ENCODE results near the gene JMJD6.
A peak's percentile ranks its signal among the peaks of the same experiment; 100 is the strongest.
"Not testable (repeated sequence)": the region's sequence is repeated elsewhere in the genome, so short reads cannot be mapped to it uniquely, and the experiment has no call there.

The JMJD6 gene

DNA sequence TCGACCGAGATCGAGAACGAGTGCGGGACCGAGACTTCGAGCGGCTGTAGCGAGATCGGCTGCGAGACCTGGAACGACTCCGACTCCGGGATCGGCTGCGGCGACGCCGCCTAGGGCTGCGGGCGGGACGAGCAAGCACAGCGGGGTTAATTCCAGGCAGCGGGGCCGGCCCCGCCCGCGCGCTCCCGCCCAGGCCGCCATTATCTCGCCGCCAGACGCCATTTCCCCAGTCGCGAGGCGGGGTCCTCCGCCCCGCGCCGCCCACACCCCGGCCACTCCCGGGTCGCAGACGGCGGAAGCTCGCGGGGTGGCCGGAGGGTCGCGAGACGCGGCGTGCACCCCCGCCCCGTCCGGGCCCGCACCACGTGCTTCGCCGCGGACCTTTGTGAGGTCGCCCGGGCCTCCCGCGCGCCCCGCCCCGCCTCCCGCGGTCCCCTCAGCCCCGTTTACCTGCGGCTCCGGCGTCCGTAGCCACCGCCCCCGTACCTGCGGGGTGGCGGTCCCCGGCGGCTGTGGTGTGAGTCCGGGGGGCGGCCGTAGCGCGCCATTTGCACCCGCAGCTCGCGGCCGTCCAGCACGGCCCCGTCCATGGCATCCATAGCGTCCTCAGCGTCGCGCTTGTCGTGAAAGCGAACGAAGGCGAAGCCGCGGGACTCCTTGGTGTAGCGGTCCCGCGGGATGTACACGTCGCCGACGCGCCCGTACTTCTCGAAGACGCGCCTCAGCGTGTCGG, 10.1 kb upstream of the JMJD6 start:
- peak; percentile 69 for DNase-seq

GRCh38 chr17:76735586-76736348, 9.4 kb upstream of the JMJD6 start:
- no peak for DNase-seq

DNA sequence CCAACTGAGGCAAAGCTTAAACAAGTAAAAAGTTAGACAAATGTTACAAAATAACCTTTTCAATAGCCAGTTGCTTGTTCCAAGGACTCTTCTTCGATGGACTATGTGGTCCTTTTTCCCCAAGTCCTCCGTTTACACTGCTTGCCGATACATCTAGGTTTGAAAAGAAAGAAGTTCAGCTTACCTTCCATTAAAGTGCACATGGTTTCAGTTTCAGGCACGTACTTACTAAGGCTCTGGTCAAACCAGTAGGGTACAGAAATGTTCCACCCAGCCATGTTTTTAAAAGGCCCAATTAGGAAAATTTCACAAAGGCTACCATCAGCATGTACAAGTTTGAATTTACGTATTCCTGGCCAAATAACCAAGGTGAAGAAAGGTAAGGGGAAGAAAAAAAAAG, 8.6 kb upstream of the JMJD6 start:
- no peak for DNase-seq

DNA sequence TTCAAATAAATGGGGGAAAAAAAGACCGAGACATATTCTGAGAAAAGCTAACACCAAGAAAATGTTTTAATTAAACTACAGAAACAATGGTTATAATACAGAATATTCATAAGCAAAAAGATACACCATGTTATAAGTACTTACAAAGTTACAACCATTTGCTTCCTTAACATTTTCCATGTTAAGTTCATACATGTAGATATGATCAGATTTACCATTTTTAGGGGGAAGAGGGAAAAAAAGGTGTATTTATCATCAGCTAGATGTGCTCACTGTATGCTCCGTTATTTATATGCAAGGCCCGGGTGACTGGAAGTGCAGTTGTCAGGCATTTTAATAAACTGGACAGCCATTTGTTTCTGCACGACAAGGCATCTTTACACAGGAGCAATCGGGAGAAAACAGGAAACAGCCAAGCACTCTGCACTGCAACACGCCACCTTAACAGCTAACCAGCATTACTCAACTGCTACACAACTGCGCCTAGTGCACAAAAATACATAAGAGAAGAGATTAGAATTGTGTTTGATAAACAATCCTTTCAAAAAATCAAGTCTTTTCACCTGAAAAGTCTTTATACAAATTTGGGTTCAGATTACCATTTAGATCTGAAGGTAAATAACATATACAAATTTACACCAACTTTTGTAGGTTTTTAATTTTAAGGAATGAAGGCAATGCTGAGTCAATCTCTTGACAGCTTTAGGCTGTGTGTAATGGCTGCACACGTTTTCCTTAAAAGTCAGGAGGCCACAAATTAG, 7.9 kb upstream of the JMJD6 start:
- no peak for DNase-seq

DNA sequence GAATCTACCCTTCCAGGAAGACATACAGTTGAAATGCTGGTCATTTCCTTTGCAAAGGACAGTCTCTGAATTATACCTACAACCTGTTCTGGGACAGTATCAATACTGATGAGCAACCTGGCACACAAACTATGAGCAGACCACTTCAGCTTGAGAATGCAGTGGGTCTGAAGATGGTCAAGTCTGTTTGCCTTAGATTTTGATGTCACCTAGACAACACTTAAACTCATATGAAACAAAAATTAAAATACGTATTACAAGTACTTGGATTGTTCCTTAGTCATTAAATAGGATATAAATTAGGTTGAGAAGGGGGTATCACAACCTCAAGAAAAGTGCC, 7.2 kb upstream of the JMJD6 start:
- no peak for DNase-seq

DNA sequence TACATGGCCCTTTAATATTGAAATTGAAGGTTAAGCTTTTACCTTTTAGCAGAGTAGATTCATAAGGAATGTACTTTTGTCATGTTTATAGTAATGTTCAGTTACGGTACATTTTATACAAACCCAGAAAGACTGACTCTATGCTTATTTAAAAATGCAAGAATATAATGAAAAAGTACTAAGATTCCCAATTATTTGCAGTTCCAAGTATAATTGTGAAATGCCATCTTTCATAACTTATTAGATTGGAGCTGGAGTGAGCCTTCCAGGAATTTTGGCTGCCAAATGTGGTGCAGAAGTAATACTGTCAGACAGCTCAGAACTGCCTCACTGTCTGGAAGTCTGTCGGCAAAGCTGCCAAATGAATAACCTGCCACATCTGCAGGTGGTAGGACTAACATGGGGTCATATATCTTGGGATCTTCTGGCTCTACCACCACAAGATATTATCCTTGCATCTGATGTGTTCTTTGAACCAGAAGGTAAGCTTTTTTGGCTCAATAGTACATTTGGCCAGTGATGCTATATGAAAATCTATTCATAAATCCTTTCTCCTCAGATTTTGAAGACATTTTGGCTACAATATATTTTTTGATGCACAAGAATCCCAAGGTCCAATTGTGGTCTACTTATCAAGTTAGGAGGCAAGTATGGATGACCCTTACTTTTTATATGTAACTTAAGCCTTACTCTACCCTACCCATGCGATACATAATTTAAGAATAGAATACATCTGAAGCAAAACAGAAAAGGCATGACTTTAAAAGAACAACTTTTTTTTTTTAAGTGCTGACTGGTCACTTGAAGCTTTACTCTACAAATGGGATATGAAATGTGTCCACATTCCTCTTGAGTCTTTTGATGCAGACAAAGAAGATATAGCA, 6.6 kb upstream of the JMJD6 start:
- DNase-seq = no peak

GRCh38 chr17:76731800-76732733, 5.7 kb upstream of the JMJD6 start:
- DNase-seq = not testable (repeated sequence)

- DNase-seq = no peak
These were observed 1.5 kb upstream of the JMJD6 start for GRCh38 chr17:76727745-76728456.

DNA sequence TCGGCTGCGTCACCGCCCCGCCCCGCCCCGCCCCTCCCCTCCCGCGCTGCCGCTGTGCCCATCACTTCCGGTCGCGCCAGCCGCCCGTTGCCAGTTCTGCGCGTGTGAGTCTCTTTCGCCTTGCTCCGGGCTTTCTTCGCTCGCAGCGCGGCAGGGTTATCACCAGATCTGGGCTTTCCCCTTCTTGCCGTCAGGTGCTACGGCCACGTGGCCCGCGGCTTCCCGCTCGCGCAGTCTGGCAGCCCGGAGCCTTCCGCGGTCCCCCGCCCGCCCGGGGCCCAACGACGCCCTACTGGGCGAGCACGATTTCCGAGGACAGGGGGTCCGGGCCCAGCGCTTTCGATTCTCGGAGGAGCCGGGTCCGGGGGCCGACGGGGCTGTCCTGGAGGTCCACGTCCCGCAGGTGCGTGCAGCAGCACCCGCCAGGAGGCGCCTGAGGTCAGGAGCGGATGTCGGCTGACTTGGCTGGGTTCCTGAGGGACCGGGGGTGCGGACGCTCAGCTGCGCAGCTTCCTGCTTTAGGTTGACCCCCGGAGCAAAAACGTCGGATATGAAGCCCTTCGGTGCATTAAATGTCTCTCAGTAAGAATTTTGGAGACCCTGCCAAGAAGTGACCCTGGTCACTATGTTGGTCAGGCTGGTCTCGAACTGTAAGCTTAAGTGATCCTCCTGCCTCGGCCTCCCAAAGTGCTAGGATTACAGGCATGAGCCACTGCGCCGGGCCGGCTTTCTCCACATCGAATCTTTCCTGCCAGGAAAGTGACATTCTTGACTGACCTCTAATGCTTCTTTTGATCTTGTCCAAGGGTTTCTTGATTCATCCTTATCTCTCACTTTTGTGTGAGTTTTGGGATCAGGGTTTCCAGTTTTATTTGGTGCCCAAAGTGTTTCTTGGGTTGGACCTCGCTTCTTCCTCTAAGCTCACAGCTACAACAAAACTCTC, 641 bp upstream of the JMJD6 start, which contains the start of gene METTL23:
TSS of gene METTL23 (plus strand) at position 64 of the 943 bp plus-strand sequence. CDS start 2,872 bp downstream, outside the sequence.
- DNase-seq = peak; percentile 72

- DNase-seq = peak; percentile 59
These were observed 701 bp downstream of the JMJD6 start for GRCh38 chr17:76725580-76726230.

DNA sequence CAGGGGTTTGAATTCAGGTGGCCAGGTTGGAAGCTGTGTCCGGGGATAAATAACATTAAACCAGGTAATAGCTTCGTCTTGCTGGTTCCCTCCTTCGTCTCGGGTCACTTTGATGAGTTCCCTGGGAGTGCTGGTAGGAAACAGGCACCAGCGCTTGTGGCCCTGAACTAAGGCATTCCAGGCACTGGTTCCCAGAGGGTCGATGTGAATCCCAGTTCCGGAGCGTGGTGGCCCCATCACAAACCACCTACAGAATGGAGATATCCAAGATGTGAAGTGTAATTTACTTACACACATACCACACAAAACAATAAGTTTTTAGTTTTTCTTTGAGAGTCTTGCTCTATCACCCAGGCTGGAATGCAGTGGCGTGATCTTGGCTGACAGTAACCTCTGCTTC, 2.6 kb downstream of the JMJD6 start:
- no peak for DNase-seq

GRCh38 chr17:76722977-76723376, 3.4 kb downstream of the JMJD6 start:
- not testable (repeated sequence) for DNase-seq

DNA sequence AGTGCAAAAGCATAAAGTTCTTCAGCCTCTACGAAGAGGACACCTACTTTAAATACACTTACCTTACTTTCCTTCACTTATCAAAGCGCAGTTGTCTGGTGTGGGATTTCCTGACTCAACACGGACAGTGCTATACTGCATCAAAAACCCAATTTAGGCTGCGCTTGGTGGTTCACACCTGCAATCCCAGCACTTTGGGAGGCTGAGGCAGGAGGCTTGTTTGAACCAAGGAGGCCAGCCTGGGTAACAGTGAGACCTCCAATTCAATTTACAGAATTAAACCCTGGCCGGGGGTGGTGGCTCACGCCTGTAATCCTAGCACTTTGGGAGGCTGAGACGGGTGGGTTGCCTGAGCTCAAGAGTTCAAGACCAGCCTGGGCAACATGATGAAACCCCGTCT, 4.1 kb downstream of the JMJD6 start:
- no peak for DNase-seq

- no peak for DNase-seq
These were observed 4.9 kb downstream of the JMJD6 start for GRCh38 chr17:76721463-76721862.

- no peak for DNase-seq
These were observed 5.5 kb downstream of the JMJD6 start for GRCh38 chr17:76720941-76721340.

- no peak for DNase-seq
These were observed 6.2 kb downstream of the JMJD6 start for GRCh38 chr17:76720211-76720610.

DNA sequence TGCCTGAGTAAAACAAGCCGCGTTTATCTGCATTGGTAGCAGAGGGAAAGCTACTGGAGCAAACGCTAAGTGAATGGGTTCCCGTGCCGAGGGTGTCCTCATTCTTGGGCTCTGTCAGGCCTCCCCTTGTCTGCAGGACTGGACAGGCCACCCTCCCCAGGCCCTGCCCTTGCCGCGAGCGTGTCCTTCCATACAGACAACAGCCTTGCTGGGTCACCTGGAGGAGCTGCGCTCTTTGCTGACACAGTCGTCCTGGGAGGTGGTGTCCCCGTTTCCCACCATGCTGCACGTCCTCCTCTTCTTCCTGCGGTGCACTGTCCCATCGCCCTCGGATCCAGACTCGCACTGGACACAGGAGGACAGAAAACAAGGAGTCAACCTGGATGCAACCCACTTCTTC, 7.9 kb downstream of the JMJD6 start:
- DNase-seq = no peak

- no peak for DNase-seq
These were observed 9.6 kb downstream of the JMJD6 start for GRCh38 chr17:76716839-76717215.

Data from activated CD4-positive, alpha-beta T cell treated with anti-CD3 and anti-CD28 coated beads, Interleukin-2, amount 50 U/mL, for 1 hour (primary cell).